ENCODE measurements around the gene SEMA4D.

SEMA4D gene

GRCh38 chr9:89436326-89436725 is 61.6 kb downstream of the SEMA4D start:
- H3K27me3 ChIP-seq (ENCODE audit: low read depth, low read length), result no peaks in the 10 kb centered on the region
- peaks cover 8% of the 10 kb centered on the region for H3K4me1 ChIP-seq (ENCODE audit: low read length)
- no peaks in the 10 kb centered on the region for H3K36me3 ChIP-seq (replicated peaks; ENCODE audit: low read depth, low read length)
- H3K79me2 ChIP-seq (ENCODE audit: low read length), result no peaks in the 10 kb centered on the region
- H3K4me3 ChIP-seq (ENCODE audit: low read length), result no peak overlapping the region
- no peaks in the 10 kb centered on the region for H3K9me3 ChIP-seq (ENCODE audit: insufficient read depth, low read length)
- TF ChIP-seq CTCF (IDR thresholded peaks at IDR 0.05; ENCODE audit: low read depth, low read length) (no peak), EZH2phosphoT487 (IDR thresholded peaks at IDR 0.05; ENCODE audit: low read depth) (no peak)
- H3K9ac ChIP-seq (ENCODE audit: low read length), result no peak overlapping the region
- H3K4me2 ChIP-seq (ENCODE audit: low read length), result no peak overlapping the region
- H3K27ac ChIP-seq (ENCODE audit: low read length), result no peak overlapping the region
- peaks cover 9% of the 10 kb centered on the region for H4K20me1 ChIP-seq (ENCODE audit: insufficient read depth, low read length)
- H2AFZ ChIP-seq (ENCODE audit: low read depth, low read length), result no peak overlapping the region

GRCh38 chr9:89435071-89435823 is 62.7 kb downstream of the SEMA4D start:
- no peak overlapping the region for H3K27ac ChIP-seq (ENCODE audit: low read length)
- H3K4me1 ChIP-seq (ENCODE audit: low read length), result peaks cover 8% of the 10 kb centered on the region
- H3K4me2 ChIP-seq (ENCODE audit: low read length), result no peak overlapping the region
- peaks cover 8% of the 10 kb centered on the region; the same call in 1 of the 2 replicates for H4K20me1 ChIP-seq (ENCODE audit: insufficient read depth, low read length)
- no peak overlapping the region for H2AFZ ChIP-seq (ENCODE audit: low read depth, low read length)
- no peaks in the 10 kb centered on the region for H3K79me2 ChIP-seq (ENCODE audit: low read length)
- no peak overlapping the region for H3K4me3 ChIP-seq (ENCODE audit: low read length)
- TF ChIP-seq CTCF (IDR thresholded peaks at IDR 0.05; ENCODE audit: low read depth, low read length) (no peak), EZH2phosphoT487 (IDR thresholded peaks at IDR 0.05; ENCODE audit: low read depth) (no peak)
- no peaks in the 10 kb centered on the region for H3K27me3 ChIP-seq (ENCODE audit: low read depth, low read length)
- no peaks in the 10 kb centered on the region for H3K9me3 ChIP-seq (ENCODE audit: insufficient read depth, low read length)
- H3K9ac ChIP-seq (ENCODE audit: low read length), result no peak overlapping the region
- no peaks in the 10 kb centered on the region for H3K36me3 ChIP-seq (replicated peaks; ENCODE audit: low read depth, low read length)

- H3K79me2 ChIP-seq (ENCODE audit: low read length), result no peaks in the 10 kb centered on the region
Measured at GRCh38 chr9:89434636-89435035, 63.3 kb downstream of the SEMA4D start.

GRCh38 chr9:89433826-89434225 is 64.1 kb downstream of the SEMA4D start:
- no peaks in the 10 kb centered on the region for H3K79me2 ChIP-seq (ENCODE audit: low read length)

More at GRCh38 chr9:89434636-89435035, 63.3 kb downstream of the SEMA4D start:
- H3K4me3 ChIP-seq (ENCODE audit: low read length), result no peak overlapping the region
- H2AFZ ChIP-seq (ENCODE audit: low read depth, low read length), result no peak overlapping the region
- peaks cover 8% of the 10 kb centered on the region for H4K20me1 ChIP-seq (ENCODE audit: insufficient read depth, low read length)
- no peak for TF ChIP-seq CTCF (IDR thresholded peaks at IDR 0.05; ENCODE audit: low read depth, low read length)
- TF ChIP-seq EZH2phosphoT487 (IDR thresholded peaks at IDR 0.05; ENCODE audit: low read depth), result no peak
- H3K4me1 ChIP-seq (ENCODE audit: low read length), result peaks cover 8% of the 10 kb centered on the region
- no peak overlapping the region for H3K4me2 ChIP-seq (ENCODE audit: low read length)
- no peaks in the 10 kb centered on the region for H3K27me3 ChIP-seq (ENCODE audit: low read depth, low read length)
- no peak overlapping the region for H3K27ac ChIP-seq (ENCODE audit: low read length)
- no peak overlapping the region for H3K9ac ChIP-seq (ENCODE audit: low read length)
- H3K36me3 ChIP-seq (replicated peaks; ENCODE audit: low read depth, low read length), result no peaks in the 10 kb centered on the region
- no peaks in the 10 kb centered on the region for H3K9me3 ChIP-seq (ENCODE audit: insufficient read depth, low read length)

More at GRCh38 chr9:89433826-89434225, 64.1 kb downstream of the SEMA4D start:
- Histone ChIP-seq H3K27me3 (ENCODE audit: low read depth, low read length) (no peaks in the 10 kb centered on the region), H2AFZ (ENCODE audit: low read depth, low read length) (no peak overlapping the region), H3K4me2 (ENCODE audit: low read length) (no peak overlapping the region), H4K20me1 (ENCODE audit: insufficient read depth, low read length) (peaks cover 8% of the 10 kb centered on the region), H3K36me3 (replicated peaks; ENCODE audit: low read depth, low read length) (no peaks in the 10 kb centered on the region), H3K9me3 (ENCODE audit: insufficient read depth, low read length) (no peaks in the 10 kb centered on the region), H3K9ac (ENCODE audit: low read length) (no peak overlapping the region), H3K27ac (ENCODE audit: low read length) (no peak overlapping the region), H3K4me3 (ENCODE audit: low read length) (no peak overlapping the region), H3K4me1 (ENCODE audit: low read length) (peaks cover 8% of the 10 kb centered on the region)
- TF ChIP-seq CTCF (IDR thresholded peaks at IDR 0.05; ENCODE audit: low read depth, low read length), result no peak
- TF ChIP-seq EZH2phosphoT487 (IDR thresholded peaks at IDR 0.05; ENCODE audit: low read depth), result no peak
